Embryonic facial prominence (tissue), 1 donor: Measurements from ENCODE around the gene SLC2A1.
"Not testable (repeated sequence)": the region's sequence is repeated elsewhere in the genome, so short reads cannot be mapped to it uniquely, and the experiment has no call there.

ENCODE experiments used
- DNase-seq: peaks from one replicate; pipeline ENCODE4 v3.0.0-alpha.2; 2016; ENCODE audit errors: extremely low spot score

SLC2A1 gene

GRCh38 chr1:42929434-42930177 lies 29.1 kb downstream of the SLC2A1 start:
- DNase-seq, result no peak

- no peak for DNase-seq
Observed at GRCh38 chr1:42928859-42929258, 29.8 kb downstream of the SLC2A1 start.

- DNase-seq, result no peak
Observed at GRCh38 chr1:42927920-42928505, 30.7 kb downstream of the SLC2A1 start.

GRCh38 chr1:42927274-42927841 lies 31.3 kb downstream of the SLC2A1 start:
- DNase-seq, result no peak

- no peak for DNase-seq
Observed at GRCh38 chr1:42926879-42927242, 31.8 kb downstream of the SLC2A1 start.

GRCh38 chr1:42926235-42926878 lies 32.3 kb downstream of the SLC2A1 start:
- DNase-seq, result no peak

- DNase-seq, result no peak
Observed at GRCh38 chr1:42924851-42925760, 33.6 kb downstream of the SLC2A1 start.

- DNase-seq, result peak; percentile 86
Observed at GRCh38 chr1:42924082-42924850, 34.4 kb downstream of the SLC2A1 start.

- DNase-seq, result no peak
Observed at GRCh38 chr1:42923367-42924081, 35.1 kb downstream of the SLC2A1 start.

- DNase-seq, result no peak
Observed at GRCh38 chr1:42922687-42923366, 35.8 kb downstream of the SLC2A1 start.

GRCh38 chr1:42921769-42922168 lies 36.9 kb downstream of the SLC2A1 start:
- no peak for DNase-seq

GRCh38 chr1:42919651-42920050 lies 39.0 kb downstream of the SLC2A1 start:
- DNase-seq, result not testable (repeated sequence)

- no peak for DNase-seq
Observed at GRCh38 chr1:42917241-42917495, 41.5 kb downstream of the SLC2A1 start.

- DNase-seq, result no peak
Observed at GRCh38 chr1:42915456-42915855, 43.2 kb downstream of the SLC2A1 start.

GRCh38 chr1:42914092-42914627 lies 44.5 kb downstream of the SLC2A1 start:
- no peak for DNase-seq

GRCh38 chr1:42913426-42914091 lies 45.1 kb downstream of the SLC2A1 start:
- no peak for DNase-seq

- DNase-seq, result no peak
Observed at GRCh38 chr1:42910985-42911384, 47.7 kb downstream of the SLC2A1 start.

- DNase-seq, result no peak
Observed at GRCh38 chr1:42908046-42908445, 50.6 kb downstream of the SLC2A1 start.

- DNase-seq, result no peak
Observed at GRCh38 chr1:42904434-42904833, 54.2 kb downstream of the SLC2A1 start.
